GM10266 (cell line): ENCODE results near the gene FANK1.
"Not testable (repeated sequence)": the region's sequence is repeated elsewhere in the genome, so short reads cannot be mapped to it uniquely, and the experiment has no call there.

Experiments used
- DNase-seq: peaks from one replicate; pipeline ENCODE4 v3.0.0; 2012; ENCODE audit errors: extremely low spot score
- CTCF ChIP-seq: IDR thresholded peaks from 2 replicates; pipeline ENCODE4 v1.5.1; 2012; ENCODE audit warnings: mild to moderate bottlenecking, low read depth; ENCODE audit not compliant: control insufficient read depth, insufficient read depth; ENCODE audit errors: missing control alignments

The FANK1 gene

GRCh38 chr10:126046831-126047230, 150.5 kb downstream of the FANK1 start:
- no peak for TF ChIP-seq CTCF
- no peak for DNase-seq

GRCh38 chr10:126047749-126048148, 151.4 kb downstream of the FANK1 start:
- not testable (repeated sequence) for DNase-seq

- TF ChIP-seq CTCF: no peak
- no peak for DNase-seq
Measured at GRCh38 chr10:126049759-126050700, 153.7 kb downstream of the FANK1 start.

GRCh38 chr10:126052171-126052570, 155.8 kb downstream of the FANK1 start:
- TF ChIP-seq CTCF: no peak
- DNase-seq: no peak

- DNase-seq: no peak
- no peak for TF ChIP-seq CTCF
Measured at GRCh38 chr10:126054191-126054590, 157.8 kb downstream of the FANK1 start.

- no peak for DNase-seq
Measured at GRCh38 chr10:126057494-126057893, 161.1 kb downstream of the FANK1 start.

GRCh38 chr10:126058104-126058503, 161.7 kb downstream of the FANK1 start:
- TF ChIP-seq CTCF: no peak
- DNase-seq: no peak

More at GRCh38 chr10:126057494-126057893, 161.1 kb downstream of the FANK1 start:
- no peak for TF ChIP-seq CTCF
